ENCODE results near the gene EVL.

- TF ChIP-seq SP1 (IDR thresholded peaks at IDR 0.05) (no peak), BHLHE40 (IDR thresholded peaks at IDR 0.05; ENCODE audit: borderline replicate concordance) (no peak), SUZ12 (IDR thresholded peaks at IDR 0.05) (no peak), FOXM1 (IDR thresholded peaks at IDR 0.05; ENCODE audit: borderline replicate concordance) (no peak), TARDBP (IDR thresholded peaks at IDR 0.05) (no peak), ELF4 (IDR thresholded peaks at IDR 0.05) (no peak), HDGF (IDR thresholded peaks at IDR 0.05; ENCODE audit: borderline replicate concordance) (no peak), ARNT (IDR thresholded peaks at IDR 0.05) (no peak), FOXA1 (IDR thresholded peaks at IDR 0.05) (no peak), FOXK2 (IDR thresholded peaks at IDR 0.05) (no peak), PKNOX1 (IDR thresholded peaks at IDR 0.05) (no peak), L3MBTL2 (conservative IDR thresholded peaks at IDR 0.05) (no peak), CTBP1 (IDR thresholded peaks at IDR 0.05; ENCODE audit: borderline replicate concordance) (no peak), LEF1 (IDR thresholded peaks at IDR 0.05; ENCODE audit: borderline replicate concordance) (no peak)
These were observed 88.3 kb downstream of the EVL start for GRCh38 chr14:100153560-100153959.
